ENCODE results near the gene SLC24A5.

The SLC24A5 gene

DNA sequence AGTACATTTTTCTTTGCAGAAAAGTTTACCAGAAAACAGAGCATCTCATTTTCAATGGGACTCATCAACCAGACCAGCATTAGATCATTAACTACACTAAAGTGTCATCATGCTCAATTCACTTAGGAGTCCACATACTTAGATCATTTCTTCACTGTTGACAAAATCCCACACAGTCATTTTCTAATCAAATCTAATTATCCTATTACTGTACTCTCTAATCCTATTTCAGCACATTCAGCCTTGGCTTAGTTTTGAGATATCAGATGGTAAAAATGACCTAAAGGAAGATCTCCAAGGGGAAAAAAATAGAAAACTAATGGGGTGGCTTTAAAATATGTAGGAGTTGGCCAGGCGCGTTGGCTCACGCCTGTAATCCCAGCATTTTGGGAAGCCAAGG, 65.5 kb downstream of the SLC24A5 start:
- CTCF ChIA-PET: no interaction called here
- Mint-ChIP-seq H3K27me3 (peaks cover 11% of the 10 kb centered on the region), H3K4me3 (no peak overlapping the region), H3K4me1 (peaks cover under 1% of the 10 kb centered on the region), H3K9me3 (no peaks in the 10 kb centered on the region), H3K36me3 (no peaks in the 10 kb centered on the region), H3K27ac (no peak overlapping the region)
- no peak for DNase-seq

- Mint-ChIP-seq H3K4me1 (peaks cover 4% of the 10 kb centered on the region), H3K27ac (no peak overlapping the region), H3K36me3 (no peaks in the 10 kb centered on the region), H3K9me3 (no peaks in the 10 kb centered on the region), H3K27me3 (peaks cover 16% of the 10 kb centered on the region), H3K4me3 (no peak overlapping the region)
- peak; percentile 79 for DNase-seq
- CTCF ChIA-PET: no interaction called here
Measured at GRCh38 chr15:48190932-48191573, 70.3 kb downstream of the SLC24A5 start.

GRCh38 chr15:48191574-48192225, 70.9 kb downstream of the SLC24A5 start, which contains the start of gene CTXN2:
Gene CTXN2 (plus strand): TSS chr15:48191665. CDS start chr15:48201301, 9,636 bp downstream.
- CTCF ChIA-PET: no interaction called here
- DNase-seq: no peak
- Mint-ChIP-seq H3K4me1 (peaks cover 4% of the 10 kb centered on the region), H3K9me3 (no peaks in the 10 kb centered on the region), H3K27me3 (peaks cover 16% of the 10 kb centered on the region), H3K36me3 (no peaks in the 10 kb centered on the region), H3K27ac (no peak within 1 kb of the TSS), H3K4me3 (no peak within 1 kb of the TSS)

Data from activated naive CD4-positive, alpha-beta T cell treated with anti-CD3 and anti-CD28 coated beads, Interleukin-2, amount 10 ng/mL, durations not matched to agents 7 days and 5 days (primary cell).